Activated CD8-positive, alpha-beta memory T cell treated with anti-CD3 and anti-CD28 coated beads for 36 hours (primary cell): Measurements from ENCODE around the gene DRC7. TPM values are rescaled to one million over a fixed set of nuclear protein-coding genes. Genes with fewer than 3 reads are reported as not detected.

Experiments
- CTCF ChIA-PET: fragments of 350-600 bp; sonication (Branson Sonifier 250); formaldehyde crosslinking; loops from one replicate; lab custom pipeline; 2021; ENCODE audit warnings: antibody characterized with exemption; lab: Charles Lee
- POLR2A ChIA-PET: fragments of 350-600 bp; sonication (Branson Sonifier 250); formaldehyde crosslinking; loops from one replicate; lab custom pipeline; 2021; ENCODE audit warnings: antibody characterized with exemption; lab: Charles Lee
- total RNA-seq, 2 experiments: library from RNA; stranded (reverse); gene quantifications; one replicate each; pipeline ENCODE4 v1.2.3, GENCODE V29; 2021

The DRC7 gene
- total RNA-seq, 2 experiments from 2014 or later: not detected

DNA sequence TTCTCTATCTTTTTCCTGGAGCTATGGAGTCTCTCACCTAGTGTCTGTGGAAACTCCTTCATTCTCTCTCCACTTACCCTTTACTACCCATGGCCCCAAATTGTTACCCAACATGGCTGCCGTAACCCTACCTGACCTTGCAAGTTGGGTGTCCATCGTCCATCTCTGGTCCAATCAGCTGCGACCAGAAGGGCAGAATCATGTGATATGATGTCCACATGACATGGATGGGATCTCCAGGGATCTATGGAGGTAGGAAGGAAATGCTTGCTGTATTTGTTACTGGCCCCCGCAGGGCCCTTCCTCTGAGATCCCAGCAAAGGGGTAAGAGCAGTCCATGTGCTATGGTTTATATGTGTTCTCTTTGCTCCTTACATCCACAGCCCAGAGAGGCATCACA is 8.0 kb upstream of the DRC7 start:
- CTCF ChIA-PET: no interaction called here
- POLR2A ChIA-PET: no interaction called here

DNA sequence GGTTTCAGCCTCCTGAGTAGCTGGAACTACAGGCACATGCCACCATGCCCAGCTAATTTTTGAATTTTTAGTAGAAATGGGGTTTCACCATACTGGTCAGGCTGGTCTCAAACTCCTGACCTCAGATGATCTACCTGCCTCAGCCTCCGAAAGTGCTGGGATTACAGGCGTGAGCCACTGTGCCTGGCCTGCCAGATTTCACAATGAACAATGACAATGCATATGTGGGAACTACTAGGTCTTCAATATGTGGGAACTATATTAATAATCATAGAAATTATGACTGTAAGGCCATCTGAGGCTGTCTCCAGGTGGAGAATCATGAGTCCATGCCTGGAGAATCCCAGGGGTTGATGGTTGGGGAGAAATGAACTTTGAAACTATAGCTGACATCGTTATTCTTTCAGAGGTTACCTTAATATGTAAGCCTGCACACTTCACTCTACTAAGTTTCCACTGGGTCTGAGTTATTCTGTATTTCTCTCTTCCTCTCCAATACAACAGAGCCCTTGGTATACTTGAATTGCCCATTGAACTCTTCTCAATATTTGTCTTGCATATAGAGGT is 7.2 kb upstream of the DRC7 start:
- POLR2A ChIA-PET: no interaction called here
- CTCF ChIA-PET: no interaction called here

DNA sequence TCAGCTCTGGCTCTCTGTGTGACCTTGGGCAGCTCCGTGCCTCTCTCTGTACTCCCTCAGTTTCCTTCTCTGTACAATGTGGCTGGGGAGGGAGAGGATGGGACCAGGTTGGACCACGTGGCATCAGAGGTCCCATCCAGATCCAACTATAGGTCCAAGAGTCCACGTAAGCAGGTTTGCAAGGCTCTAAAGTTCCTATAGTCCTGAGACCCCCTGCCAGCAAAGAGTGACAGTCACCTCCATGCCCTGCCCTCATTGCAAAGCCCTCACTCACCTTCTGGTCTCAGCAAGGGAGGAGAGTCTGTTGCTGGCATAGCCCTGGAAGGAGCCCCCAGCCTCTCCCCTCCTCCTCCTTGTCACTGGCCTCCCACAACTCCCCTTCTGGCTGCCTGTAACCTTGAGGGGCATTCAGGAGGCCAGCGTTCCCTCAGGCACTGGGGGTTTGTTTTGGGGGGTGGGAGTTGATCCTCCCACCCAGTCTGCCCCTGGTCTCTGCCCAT is 6.1 kb upstream of the DRC7 start:
- ChIA-PET CTCF (no interaction called here), POLR2A (interaction anchor here (0.5 kb wide), 1 partner anchor 46 kb away, joined by 4 read pairs; no protein-coding TSS in a partner anchor)

DNA sequence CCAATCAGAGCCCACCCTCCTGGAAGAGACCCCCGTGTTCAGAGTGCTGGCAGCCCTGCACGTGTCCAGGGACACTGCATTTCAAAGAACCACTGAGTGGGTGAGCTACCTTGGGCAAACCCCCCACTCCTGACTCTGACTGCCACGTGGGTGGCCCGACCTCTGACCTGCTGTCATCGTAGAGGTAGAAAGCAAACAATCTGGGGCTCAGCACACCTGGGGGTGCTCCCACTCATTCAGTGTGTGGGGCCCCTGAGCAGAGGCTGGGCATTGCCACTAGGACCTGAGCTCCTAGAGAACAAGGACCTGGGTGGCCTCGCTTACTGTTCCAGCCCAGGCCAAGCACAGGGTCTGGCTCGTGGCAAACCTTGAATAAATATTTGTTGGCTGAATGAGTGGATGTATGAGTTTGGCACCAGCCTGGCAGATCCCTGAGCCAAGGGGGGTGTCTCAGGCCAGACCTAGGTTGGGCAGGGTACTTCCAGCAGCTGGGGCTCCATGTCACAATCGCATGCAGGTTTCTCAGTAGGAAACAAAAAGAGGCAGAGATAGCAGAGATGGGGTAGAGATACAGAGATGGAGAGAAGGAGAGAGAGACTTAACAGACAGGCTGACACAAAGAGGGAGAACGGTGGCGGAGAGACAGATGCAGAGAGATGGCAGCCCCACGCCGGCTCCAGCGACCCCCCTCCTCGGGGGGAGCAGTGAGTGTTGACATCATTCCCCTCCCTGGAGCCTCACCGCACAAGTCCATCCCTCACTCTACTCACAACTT is 5.4 kb upstream of the DRC7 start:
- POLR2A ChIA-PET: interaction anchor here (1.2 kb wide), 1 partner anchor 46 kb away, joined by 3 read pairs; the partner anchor contains the start of gene KATNB1
- CTCF ChIA-PET: interaction anchor here (0.7 to 1.1 kb wide), 2 partner anchors 22 to 393 kb away, joined by 3 read pairs; no protein-coding TSS in a partner anchor

DNA sequence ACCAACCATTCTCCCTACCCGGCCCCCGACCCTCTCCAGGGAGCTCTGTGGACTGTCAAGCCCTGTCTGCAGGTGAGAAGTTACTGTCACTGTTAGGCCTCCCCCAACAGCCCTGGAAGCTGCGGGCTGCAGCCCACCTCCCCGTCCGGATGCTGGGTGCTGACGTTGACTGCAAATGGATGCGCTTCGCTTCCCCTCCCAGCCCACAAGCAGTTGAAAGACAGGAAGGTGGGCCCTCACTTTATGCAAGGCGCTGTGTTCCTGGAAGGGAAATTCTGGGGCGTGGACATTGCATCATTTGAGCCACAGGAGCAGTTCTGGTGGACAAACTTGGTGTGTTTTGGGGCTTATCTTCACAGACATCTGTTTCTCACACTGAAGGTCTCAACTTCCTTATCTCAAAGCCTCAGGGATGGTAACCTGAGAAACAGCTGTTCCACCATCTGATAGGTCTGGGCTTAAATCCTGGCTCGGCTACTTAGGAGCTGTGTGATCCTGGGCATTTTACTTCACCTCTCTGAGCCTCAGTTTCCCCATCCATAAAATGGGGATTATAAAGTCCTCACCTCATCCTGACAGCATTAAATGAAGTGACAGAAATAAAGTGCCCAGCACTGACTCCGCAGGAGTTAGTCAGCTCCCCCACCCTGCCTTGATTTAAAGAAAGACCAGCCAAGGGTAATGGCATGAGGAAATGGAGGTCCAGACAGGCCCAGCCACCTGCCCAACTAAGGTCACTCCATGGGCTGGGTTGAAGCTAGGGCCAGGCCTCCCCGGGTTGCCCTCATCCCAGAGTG is 4.6 kb upstream of the DRC7 start:
- CTCF ChIA-PET: interaction anchor here (0.7 to 1.1 kb wide), 3 partner anchors 17 to 392 kb away, joined by 3 read pairs; no protein-coding TSS in a partner anchor
- POLR2A ChIA-PET: interaction anchor here (1.2 kb wide), 1 partner anchor 45 kb away, joined by 3 read pairs; the partner anchor contains the start of gene KATNB1

DNA sequence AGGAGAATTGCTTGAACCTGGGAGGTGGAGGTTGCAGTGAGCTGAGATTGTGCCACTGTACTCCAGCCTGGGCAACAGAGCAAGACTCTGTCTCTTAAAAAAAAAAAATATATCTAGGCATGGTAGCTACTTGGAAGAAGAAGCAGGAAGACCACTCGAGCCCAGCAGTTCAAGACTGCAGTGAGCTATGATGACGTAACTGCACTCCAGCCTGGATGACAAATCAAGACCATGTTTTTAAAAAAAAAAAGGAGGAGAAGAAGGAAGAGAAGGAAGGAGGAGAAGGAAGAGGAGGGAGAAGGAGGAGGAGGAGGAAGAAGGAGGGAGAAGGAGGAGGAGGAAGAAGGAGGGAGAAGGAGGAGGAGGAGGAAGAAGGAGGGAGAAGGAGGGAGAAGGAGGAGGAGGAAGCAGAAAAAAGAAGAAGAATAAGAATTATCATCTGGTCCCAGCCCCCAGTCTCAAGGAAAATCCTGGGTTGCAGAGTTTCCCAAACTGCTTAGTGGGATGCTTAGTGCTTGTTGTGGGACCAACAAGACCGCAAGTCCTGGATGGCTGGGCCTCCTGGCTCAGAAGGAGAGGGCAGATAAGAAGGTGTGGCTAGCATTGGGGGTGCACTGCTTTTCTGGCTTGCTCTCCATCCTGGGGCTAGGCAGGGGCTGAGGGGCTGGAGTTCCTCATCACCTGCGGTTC is 3.7 kb upstream of the DRC7 start:
- CTCF ChIA-PET: interaction anchor here (0.7 kb wide), 1 partner anchor 16 kb away, joined by 3 read pairs; no protein-coding TSS in a partner anchor
- POLR2A ChIA-PET: interaction anchor here (1.2 kb wide), 1 partner anchor 44 kb away, joined by 3 read pairs; the partner anchor contains the start of gene KATNB1

DNA sequence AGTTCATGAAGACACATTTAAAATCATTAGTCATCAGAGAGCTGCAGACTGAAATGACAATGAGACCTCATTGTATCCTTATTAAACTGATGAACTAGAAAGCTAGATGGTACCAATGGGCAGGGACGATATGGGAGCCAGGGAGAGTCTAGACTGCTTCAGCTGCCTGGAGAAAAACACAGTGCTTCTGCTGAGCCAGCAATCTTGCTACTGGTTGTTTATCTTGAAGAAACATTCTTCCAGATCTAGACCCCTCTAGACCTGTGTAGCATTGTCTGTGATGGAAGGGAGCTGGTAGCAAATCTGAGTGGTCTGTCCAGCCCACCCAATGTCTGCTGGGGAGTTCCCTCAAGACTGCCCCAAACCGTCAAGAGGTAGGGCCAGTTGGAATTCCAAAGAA is 2.0 kb upstream of the DRC7 start:
- ChIA-PET CTCF (interaction anchor here (1.0 kb wide), 1 partner anchor 230 kb away, joined by 3 read pairs; the partner anchor contains the start of gene POLR2C), POLR2A (no interaction called here)

DNA sequence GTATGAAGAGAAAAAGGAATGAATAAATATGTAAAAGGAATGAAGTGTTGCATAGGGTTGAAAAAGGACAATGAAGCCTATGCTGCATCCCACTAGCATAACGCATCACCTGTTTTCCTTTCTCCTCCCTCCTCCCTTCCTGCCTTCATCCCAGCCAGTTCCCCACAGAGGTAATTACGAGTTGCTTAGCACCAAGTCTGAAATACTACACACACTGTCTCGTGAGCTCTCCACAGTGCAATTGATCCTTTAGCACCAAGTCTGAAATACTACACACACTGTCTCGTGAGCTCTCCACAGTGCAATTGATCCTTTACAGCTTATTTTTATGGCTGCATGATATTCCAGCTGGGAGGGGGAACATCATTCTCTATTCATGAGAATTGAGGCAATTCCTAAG is 1.1 kb upstream of the DRC7 start:
- ChIA-PET CTCF (no interaction called here), POLR2A (interaction anchor here (0.6 kb wide), 1 partner anchor 41 kb away, joined by 3 read pairs; no protein-coding TSS in a partner anchor)

DNA sequence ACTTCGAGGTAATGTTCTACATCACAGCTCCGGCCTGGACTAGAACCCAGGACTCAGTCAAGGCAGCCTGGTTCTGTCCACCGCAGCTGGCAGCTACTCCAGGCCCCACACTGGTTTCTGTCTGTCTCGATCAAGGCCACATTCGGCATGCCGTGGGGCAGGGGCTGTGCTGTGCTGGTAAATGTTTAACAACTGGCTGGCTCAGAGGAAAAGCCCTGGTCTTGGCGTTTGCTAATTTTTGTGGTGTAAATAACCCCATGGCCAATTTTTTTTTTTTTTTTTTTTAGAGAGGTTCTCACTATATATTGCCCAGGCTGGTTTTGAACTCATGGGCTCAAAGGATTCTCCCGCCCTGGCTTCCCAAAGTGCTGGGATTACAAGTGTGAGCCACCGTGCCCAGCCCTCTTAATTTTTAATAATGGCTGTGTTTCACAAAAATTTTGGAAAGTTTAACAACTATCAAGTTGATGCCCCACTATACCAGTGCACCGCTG is 328 bp upstream of the DRC7 start:
- CTCF ChIA-PET: no interaction called here
- POLR2A ChIA-PET: no interaction called here

DNA sequence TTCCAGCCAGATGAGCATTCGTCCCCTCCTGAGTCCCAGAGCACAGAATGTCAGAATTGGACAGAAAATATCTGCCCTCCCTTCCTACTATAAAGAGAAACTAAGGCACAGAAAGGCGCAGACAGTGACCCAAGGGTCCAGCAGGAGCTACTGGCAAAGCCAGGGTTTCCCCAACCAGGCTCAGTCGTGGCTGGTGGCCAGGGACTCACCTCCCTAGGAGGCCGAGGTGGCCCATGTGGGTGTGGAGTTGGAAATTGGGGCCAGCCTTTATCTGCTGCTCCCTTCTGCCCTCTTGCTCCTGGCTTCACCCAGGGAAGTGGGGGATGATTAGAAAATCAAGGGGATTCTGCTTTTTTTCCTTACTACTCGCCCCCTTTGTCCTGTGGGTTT is 1.1 kb downstream of the DRC7 start:
- ChIA-PET POLR2A (no interaction called here), CTCF (no interaction called here)

DNA sequence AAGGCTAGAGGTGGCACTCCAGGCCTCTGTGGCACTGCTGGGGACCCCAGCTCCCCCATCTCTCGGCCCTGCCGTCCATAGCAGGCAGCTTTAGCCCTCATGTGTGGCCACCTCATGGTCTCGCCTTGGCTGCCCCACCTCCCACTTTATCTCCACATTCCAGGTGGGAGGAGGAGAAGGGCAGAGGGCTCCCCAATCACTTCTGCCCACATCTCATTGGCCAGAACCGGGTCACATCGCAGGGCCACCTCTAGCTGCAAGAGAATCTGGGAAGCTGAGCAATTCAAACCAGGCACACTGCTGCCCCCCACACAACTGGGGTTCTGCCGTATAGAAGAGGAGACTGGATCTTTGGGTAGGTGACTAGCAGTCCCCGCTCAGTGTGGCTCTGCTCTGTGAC is 1.6 kb downstream of the DRC7 start:
- CTCF ChIA-PET: no interaction called here
- POLR2A ChIA-PET: no interaction called here

DNA sequence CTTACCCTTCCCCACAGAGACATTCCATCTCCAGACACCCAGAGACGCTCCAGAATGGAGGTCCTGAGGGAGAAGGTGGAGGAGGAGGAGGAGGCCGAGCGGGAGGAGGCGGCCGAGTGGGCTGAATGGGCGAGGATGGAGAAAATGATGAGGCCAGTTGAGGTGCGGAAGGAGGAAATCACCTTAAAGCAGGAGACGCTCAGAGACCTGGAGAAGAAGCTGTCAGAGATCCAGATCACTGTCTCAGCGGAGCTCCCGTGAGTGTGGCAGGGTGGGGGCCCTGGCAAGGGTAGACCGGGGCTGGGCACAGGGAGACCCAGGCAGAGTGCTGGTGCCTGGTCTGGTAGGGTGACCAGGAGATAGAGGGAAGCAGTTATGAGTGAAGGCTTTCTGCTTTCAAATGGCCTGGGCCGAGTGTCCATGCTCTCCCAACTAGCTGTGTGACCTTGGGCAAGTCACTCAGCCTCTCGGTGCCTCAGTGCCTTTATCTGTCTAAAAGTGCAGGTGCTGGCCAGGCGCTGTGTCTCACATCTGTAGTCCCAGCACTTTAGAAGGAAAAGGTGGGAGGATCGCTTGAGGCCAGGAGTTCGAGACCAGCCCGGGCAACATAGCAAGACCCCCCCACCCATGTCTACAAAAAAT is 3.4 kb downstream of the DRC7 start:
- ChIA-PET POLR2A (interaction anchor here (0.7 kb wide), 1 partner anchor 223 kb away, joined by 5 read pairs; no protein-coding TSS in a partner anchor), CTCF (interaction anchor here (1.1 kb wide), 1 partner anchor 49 kb away, joined by 3 read pairs; no protein-coding TSS in a partner anchor)

DNA sequence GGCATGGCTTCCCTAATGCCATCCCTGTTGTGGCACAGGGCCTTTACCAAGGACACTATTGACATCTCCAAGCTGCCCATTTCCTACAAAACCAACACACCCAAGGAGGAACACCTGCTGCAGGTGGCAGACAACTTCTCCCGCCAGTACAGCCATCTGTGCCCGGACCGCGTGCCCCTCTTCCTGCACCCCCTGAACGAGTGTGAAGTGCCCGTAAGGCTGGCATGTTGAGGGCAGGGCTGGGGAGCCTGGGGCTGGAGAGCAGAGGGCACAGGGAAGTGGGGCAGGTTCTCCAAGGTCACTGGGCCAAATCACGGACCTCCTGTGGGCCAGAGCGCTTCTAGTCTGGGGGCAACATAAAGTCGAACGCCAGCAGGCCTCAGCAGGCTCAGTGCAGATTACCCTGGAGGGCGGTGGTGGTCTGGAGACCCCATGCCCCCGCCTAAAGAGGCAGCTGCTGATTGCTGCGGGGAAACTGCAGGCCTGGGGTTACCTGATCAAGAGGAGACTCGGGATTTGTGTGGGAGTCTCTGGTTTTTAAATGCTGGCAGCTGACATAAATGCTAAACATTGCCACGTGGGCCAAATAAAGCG is 4.3 kb downstream of the DRC7 start:
- ChIA-PET CTCF (interaction anchor here (1.1 kb wide), 1 partner anchor 50 kb away, joined by 3 read pairs; no protein-coding TSS in a partner anchor), POLR2A (interaction anchor here (0.7 kb wide), 1 partner anchor 222 kb away, joined by 5 read pairs; no protein-coding TSS in a partner anchor)

DNA sequence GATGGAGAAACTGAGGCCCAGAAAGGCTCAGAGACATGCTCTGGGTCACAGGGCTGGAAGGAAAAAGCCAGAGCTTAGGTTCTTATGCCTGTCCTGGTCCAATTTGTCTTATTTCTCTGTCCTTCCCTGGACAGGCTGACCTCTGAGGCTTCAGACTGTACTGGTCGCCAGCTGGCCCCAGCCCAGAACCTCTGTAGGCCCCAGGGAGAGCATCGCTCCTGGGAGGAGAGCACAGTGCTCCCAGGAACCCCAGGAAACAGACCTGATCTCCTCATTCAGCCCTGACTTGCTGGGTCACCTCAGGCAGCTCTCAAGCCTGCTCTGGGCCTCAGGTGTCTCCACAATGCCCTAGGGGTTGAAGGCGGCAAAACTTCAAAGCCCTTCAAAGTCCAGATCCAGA is 4.9 kb downstream of the DRC7 start:
- CTCF ChIA-PET: no interaction called here
- POLR2A ChIA-PET: no interaction called here

DNA sequence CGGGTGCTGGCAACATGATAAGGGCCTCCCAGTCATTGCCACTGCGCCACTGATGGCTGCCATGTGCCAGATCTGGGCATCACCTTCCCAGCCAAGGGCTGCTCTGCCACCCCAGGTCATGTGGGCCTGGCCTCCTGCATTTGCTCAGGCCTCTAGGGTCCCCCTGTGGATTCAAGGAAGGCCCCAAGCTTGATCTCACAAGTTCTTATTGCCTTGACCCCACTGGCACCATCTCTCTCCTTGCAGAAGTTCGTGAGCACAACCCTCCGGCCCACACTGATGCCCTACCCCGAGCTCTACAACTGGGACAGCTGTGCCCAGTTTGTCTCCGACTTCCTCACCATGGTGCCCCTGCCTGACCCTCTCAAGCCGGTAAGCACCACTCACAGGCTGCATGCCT is 5.3 kb downstream of the DRC7 start:
- CTCF ChIA-PET: interaction anchor here (0.6 kb wide), 1 partner anchor 366 kb away, joined by 3 read pairs; no protein-coding TSS in a partner anchor

DNA sequence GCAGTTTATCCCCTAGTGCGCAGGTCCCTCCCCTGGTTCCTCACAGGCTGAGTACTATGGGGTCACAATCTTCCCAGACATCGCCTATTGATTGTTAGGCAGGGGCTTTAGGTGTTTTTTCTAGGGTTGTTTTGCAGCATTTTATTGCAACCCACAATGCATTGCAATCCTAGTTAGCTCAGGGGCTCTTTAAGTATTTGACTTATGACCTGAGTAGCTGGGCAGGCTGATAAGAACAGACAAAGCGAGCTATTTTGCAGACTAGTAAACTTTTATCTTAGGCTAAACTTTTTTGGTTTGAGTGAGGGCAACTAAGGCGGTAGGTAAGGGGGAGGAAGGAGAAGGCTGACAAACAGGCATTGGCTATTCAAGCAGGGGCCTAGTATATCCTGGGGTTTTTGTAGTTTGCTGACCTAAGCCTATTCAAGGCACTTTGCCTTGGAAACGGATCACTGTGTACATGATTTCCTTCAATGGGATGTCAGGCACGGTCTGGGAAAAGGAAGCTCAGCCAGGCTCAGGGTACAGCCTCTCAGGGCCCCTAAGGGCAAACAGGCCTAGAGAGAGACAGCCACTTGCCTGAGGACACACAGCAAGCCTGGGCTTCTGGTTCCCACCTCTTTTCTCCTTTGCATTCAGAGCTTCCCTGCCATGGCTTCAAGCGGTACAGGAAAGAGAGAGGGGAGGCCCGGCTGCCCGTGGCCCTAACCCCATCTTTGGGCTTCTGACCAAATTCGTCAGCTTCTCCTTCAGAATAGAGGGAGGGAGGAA is 6.4 kb downstream of the DRC7 start:
- ChIA-PET POLR2A (no interaction called here), CTCF (interaction anchor here (0.6 kb wide), 1 partner anchor 258 kb away, joined by 4 read pairs; no protein-coding TSS in a partner anchor)

More for the DNA sequence above, 5.3 kb downstream of the DRC7 start:
- POLR2A ChIA-PET: no interaction called here
